ENCODE data around the gene TEKTIP1.

- TF ChIP-seq CTCF (IDR thresholded peaks at IDR 0.05) (no peak), POLR2A (IDR thresholded peaks at IDR 0.05) (no peak)
These were observed 12.8 kb downstream of the TEKTIP1 start for GRCh38 chr19:3551792-3552095.
